Glutamatergic neuron (in vitro differentiated cells): Measurements from ENCODE around the gene CFAP161. TPM values are rescaled to one million over a fixed set of nuclear protein-coding genes. Genes with fewer than 3 reads are reported as not detected.

ENCODE experiments used
- DNase-seq: peaks from one replicate; pipeline ENCODE4 v3.0.0; 2022
- H3K27ac Mint-ChIP-seq: one replicate; pipeline ENCODE4 v1.8.0; 2020; ENCODE audit warnings: mild to moderate bottlenecking, mixed read lengths, inconsistent platforms; ENCODE audit not compliant: unreplicated experiment
- H3K27me3 Mint-ChIP-seq: one replicate; pipeline ENCODE4 v1.8.0; 2020; ENCODE audit warnings: mild to moderate bottlenecking, moderate library complexity, mixed read lengths, inconsistent platforms; ENCODE audit not compliant: unreplicated experiment
- H3K36me3 Mint-ChIP-seq: one replicate; pipeline ENCODE4 v1.8.0; 2020; ENCODE audit warnings: mild to moderate bottlenecking, mixed read lengths, inconsistent platforms; ENCODE audit not compliant: unreplicated experiment
- H3K4me1 Mint-ChIP-seq: one replicate; pipeline ENCODE4 v1.8.0; 2020; ENCODE audit warnings: mild to moderate bottlenecking, low read depth, mixed read lengths, inconsistent platforms; ENCODE audit not compliant: unreplicated experiment
- H3K4me3 Mint-ChIP-seq: one replicate; pipeline ENCODE4 v1.8.0; 2020; ENCODE audit warnings: mild to moderate bottlenecking, mixed read lengths, inconsistent platforms; ENCODE audit not compliant: unreplicated experiment
- H3K9me3 Mint-ChIP-seq: one replicate; pipeline ENCODE4 v1.8.0; 2020; ENCODE audit warnings: mild to moderate bottlenecking, moderate library complexity, mixed read lengths, inconsistent platforms; ENCODE audit not compliant: unreplicated experiment
- total RNA-seq: library from RNA; stranded (reverse); fragmentation: NEBNext Ultra II Directional; extraction: Animal tissue kit (Norgen Biotek cat#: 25700); gene quantifications from one replicate; pipeline ENCODE4 v1.2.1, GENCODE V29; 2021; ENCODE audit not compliant: unreplicated experiment
- TF ChIP-seq, protein P1 (sequence below): fragments of 200-600 bp; sonication (generic); IDR thresholded peaks from one replicate; pipeline ENCODE4 v1.5.0; 2021; ENCODE audit not compliant: partially characterized antibody, unreplicated experiment

Gene CFAP161
- total RNA-seq, 1 donor from 2014 or later, result 0.39 TPM

DNA sequence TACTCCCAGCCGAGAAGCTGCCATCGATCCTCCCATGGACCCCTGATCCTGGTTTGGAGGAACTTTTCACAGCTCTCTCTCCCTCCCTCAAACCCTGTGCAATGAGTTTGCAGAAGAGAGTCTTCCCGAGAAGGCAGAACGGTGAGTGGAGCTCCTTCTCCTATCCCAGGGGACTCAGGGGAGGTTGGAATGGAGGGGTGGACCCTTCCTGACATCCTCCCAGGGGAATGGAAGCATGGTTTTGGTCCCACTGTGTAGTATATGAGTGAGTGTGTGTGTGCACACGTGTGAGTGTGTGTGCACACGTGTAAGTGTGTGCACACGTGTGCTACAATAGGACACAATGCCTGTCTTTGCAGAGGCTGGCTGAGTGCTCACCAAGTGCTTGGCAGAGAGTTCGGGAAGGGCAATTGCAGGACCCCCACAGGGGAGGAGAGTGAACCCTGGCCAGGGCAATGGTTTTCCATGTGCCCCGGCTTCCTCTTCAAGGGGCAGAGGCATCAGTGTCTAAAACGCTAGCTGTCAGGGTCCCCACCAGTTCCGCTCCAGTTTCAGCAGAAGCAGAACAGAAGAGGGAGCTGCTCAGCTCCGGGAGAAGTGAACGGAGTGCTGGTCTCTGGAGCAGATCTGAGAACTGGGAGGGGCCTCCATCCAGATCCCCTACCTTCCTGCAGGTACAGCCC lies 48.8 kb downstream of the CFAP161 start:
- no peaks in the 10 kb centered on the region for H3K36me3 Mint-ChIP-seq
- H3K9me3 Mint-ChIP-seq, result no peaks in the 10 kb centered on the region
- TF ChIP-seq, protein P1, sequence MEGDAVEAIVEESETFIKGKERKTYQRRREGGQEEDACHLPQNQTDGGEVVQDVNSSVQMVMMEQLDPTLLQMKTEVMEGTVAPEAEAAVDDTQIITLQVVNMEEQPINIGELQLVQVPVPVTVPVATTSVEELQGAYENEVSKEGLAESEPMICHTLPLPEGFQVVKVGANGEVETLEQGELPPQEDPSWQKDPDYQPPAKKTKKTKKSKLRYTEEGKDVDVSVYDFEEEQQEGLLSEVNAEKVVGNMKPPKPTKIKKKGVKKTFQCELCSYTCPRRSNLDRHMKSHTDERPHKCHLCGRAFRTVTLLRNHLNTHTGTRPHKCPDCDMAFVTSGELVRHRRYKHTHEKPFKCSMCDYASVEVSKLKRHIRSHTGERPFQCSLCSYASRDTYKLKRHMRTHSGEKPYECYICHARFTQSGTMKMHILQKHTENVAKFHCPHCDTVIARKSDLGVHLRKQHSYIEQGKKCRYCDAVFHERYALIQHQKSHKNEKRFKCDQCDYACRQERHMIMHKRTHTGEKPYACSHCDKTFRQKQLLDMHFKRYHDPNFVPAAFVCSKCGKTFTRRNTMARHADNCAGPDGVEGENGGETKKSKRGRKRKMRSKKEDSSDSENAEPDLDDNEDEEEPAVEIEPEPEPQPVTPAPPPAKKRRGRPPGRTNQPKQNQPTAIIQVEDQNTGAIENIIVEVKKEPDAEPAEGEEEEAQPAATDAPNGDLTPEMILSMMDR, result no peak
- no peak overlapping the region for H3K27ac Mint-ChIP-seq
- no peak overlapping the region for H3K4me3 Mint-ChIP-seq
- peaks cover 7% of the 10 kb centered on the region for H3K4me1 Mint-ChIP-seq
- no peak for DNase-seq
- H3K27me3 Mint-ChIP-seq, result no peaks in the 10 kb centered on the region

GRCh38 chr15:81183439-81183775 lies 49.3 kb downstream of the CFAP161 start:
- Mint-ChIP-seq H3K27ac (no peak overlapping the region), H3K4me3 (no peak overlapping the region)
- DNase-seq, result no peak

DNA sequence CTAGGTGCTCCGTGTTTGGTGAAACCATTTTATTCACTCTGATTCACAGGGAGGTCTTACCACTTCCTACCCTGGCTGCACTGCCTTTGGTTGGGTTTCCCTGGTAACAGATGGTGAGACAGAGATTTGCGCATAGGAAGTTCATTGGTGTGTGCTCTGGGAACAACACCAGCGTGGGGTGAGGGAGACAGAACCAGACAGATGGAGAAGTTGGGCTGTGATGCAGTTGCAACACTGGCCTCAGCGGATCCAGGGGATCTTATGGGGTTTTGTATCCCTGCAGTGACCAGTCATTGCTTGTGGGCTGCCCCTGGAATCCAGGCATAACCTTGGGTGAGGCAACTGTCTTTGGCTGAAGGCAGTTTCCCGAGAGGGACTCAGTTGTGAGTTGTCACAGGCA lies 50.1 kb downstream of the CFAP161 start:
- Mint-ChIP-seq H3K9me3 (no peaks in the 10 kb centered on the region), H3K27me3 (no peaks in the 10 kb centered on the region), H3K36me3 (no peaks in the 10 kb centered on the region)

More at GRCh38 chr15:81183439-81183775, 49.3 kb downstream of the CFAP161 start:
- no peaks in the 10 kb centered on the region for H3K9me3 Mint-ChIP-seq
- H3K27me3 Mint-ChIP-seq, result no peaks in the 10 kb centered on the region
- no peaks in the 10 kb centered on the region for H3K36me3 Mint-ChIP-seq
- TF ChIP-seq, protein P1, result no peak
- H3K4me1 Mint-ChIP-seq, result peaks cover 7% of the 10 kb centered on the region

DNA sequence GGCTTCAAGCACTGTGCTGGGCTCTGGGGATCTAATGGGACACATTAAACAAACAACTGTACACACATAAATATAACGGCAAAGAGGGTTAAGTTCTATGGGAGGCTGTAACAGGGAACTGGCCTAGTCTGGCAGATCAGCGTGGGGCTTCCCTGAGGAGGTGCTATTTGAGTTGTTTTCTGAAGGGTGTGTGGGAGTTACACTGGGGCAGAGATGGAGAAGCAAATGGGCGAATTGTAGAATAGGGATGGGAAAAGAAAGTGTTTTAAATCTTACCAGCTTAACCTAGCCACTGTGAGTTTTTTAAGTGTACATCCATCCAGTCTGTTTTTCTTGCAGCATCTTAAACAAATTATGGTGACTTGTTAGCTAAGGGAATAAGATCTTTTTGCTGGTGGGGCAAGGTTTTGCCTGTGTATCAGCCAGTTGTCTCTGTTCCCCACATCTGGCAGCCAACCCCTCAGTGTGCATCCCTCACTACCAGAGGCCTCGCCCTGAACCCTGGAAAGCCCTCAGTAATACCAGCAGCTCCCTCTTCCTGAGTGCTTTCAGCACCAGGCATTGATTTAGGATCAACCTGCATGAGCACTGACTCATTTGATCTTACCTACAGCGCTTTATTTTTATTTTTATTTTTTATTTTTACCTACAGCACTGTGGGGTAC lies 51.7 kb downstream of the CFAP161 start:
- Mint-ChIP-seq H3K36me3 (no peaks in the 10 kb centered on the region), H3K4me3 (no peak overlapping the region), H3K27me3 (peaks cover 2% of the 10 kb centered on the region), H3K4me1 (peaks cover 7% of the 10 kb centered on the region), H3K27ac (no peak overlapping the region), H3K9me3 (no peaks in the 10 kb centered on the region)
- no peak for DNase-seq
- TF ChIP-seq, protein P1, result no peak

More for the DNA sequence above, 50.1 kb downstream of the CFAP161 start:
- TF ChIP-seq, protein P1, result no peak
- H3K4me3 Mint-ChIP-seq, result no peak overlapping the region
- H3K27ac Mint-ChIP-seq, result no peak overlapping the region
- no peak for DNase-seq
- H3K4me1 Mint-ChIP-seq, result peaks cover 7% of the 10 kb centered on the region

DNA sequence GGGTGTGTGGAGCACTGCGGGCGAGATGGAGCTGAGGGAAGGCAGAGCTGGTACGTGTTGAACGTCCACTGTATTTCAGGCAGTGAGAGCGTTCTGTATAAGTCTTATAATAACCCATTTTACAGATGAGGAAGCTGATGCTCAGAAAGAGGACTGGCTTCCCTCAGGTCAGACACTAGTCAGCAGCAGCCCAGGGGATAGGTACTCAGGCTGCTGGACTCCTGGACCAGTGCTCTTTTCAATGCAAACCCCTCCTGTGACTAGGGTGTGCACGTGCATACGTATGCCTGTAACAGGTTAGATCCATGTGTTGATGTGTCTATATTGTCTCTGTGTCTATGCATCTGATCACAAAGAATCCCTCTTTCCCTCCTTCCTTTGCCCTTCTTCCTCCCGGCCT lies 54.3 kb downstream of the CFAP161 start:
- H3K27ac Mint-ChIP-seq, result no peak overlapping the region
- TF ChIP-seq, protein P1, result no peak
- no peaks in the 10 kb centered on the region for H3K9me3 Mint-ChIP-seq
- peaks cover 4% of the 10 kb centered on the region for H3K4me1 Mint-ChIP-seq
- H3K27me3 Mint-ChIP-seq, result peaks cover 2% of the 10 kb centered on the region
- H3K4me3 Mint-ChIP-seq, result no peak overlapping the region
- H3K36me3 Mint-ChIP-seq, result no peaks in the 10 kb centered on the region
- no peak for DNase-seq
